ENCODE data around the gene FAM110A.
A peak's percentile ranks its signal among the peaks of the same experiment; 100 is the strongest.
"Not testable (repeated sequence)": the region's sequence is repeated elsewhere in the genome, so short reads cannot be mapped to it uniquely, and the experiment has no call there.

The FAM110A gene

GRCh38 chr20:843912-844311 lies 10.4 kb downstream of the FAM110A start:
- CTCF ChIA-PET = interaction anchor here (1.4 to 2.1 kb wide), 2 partner anchors 11 to 41 kb away, joined by 3 to 13 read pairs; partner anchors contain the start of gene FAM110A
- Mint-ChIP-seq H3K36me3 (peaks cover 50% of the 10 kb centered on the region), H3K9me3 (no peaks in the 10 kb centered on the region), H3K4me1 (peaks cover 72% of the 10 kb centered on the region), H3K27ac (peak overlapping the region; percentile 77), H3K27me3 (no peaks in the 10 kb centered on the region), H3K4me3 (no peak overlapping the region)
- no peak for DNase-seq

GRCh38 chr20:844473-845225 lies 11.1 kb downstream of the FAM110A start:
- no peaks in the 10 kb centered on the region for H3K27me3 Mint-ChIP-seq
- peak overlapping the region; percentile 77 for H3K27ac Mint-ChIP-seq
- no peaks in the 10 kb centered on the region for H3K9me3 Mint-ChIP-seq
- CTCF ChIA-PET = interaction anchor here (1.4 to 2.1 kb wide), 2 partner anchors 12 to 40 kb away, joined by 3 to 13 read pairs; partner anchors contain the start of gene FAM110A
- H3K4me3 Mint-ChIP-seq = peak overlapping the region; percentile 97
- H3K4me1 Mint-ChIP-seq = peaks cover 70% of the 10 kb centered on the region
- H3K36me3 Mint-ChIP-seq = peaks cover 45% of the 10 kb centered on the region
- DNase-seq = peak; percentile 96

GRCh38 chr20:845226-845868 lies 11.8 kb downstream of the FAM110A start:
- Mint-ChIP-seq H3K4me1 (peaks cover 73% of the 10 kb centered on the region), H3K36me3 (peaks cover 46% of the 10 kb centered on the region), H3K27me3 (no peaks in the 10 kb centered on the region), H3K4me3 (peak overlapping the region; percentile 97), H3K9me3 (peaks cover 1% of the 10 kb centered on the region), H3K27ac (peak overlapping the region; percentile 96)
- peak; percentile 37 for DNase-seq
- CTCF ChIA-PET = no interaction called here

GRCh38 chr20:845941-846893 lies 12.7 kb downstream of the FAM110A start:
- peak; percentile 45 for DNase-seq
- no peaks in the 10 kb centered on the region for H3K27me3 Mint-ChIP-seq
- CTCF ChIA-PET = no interaction called here
- H3K4me3 Mint-ChIP-seq = peak overlapping the region; percentile 97
- H3K36me3 Mint-ChIP-seq = peaks cover 49% of the 10 kb centered on the region
- peak overlapping the region; percentile 96 for H3K27ac Mint-ChIP-seq
- peaks cover 8% of the 10 kb centered on the region for H3K9me3 Mint-ChIP-seq
- H3K4me1 Mint-ChIP-seq = peaks cover 75% of the 10 kb centered on the region

GRCh38 chr20:846894-847278 lies 13.4 kb downstream of the FAM110A start:
- H3K9me3 Mint-ChIP-seq = peaks cover 8% of the 10 kb centered on the region
- H3K27me3 Mint-ChIP-seq = no peaks in the 10 kb centered on the region
- peak overlapping the region; percentile 97 for H3K4me3 Mint-ChIP-seq
- CTCF ChIA-PET = no interaction called here
- peaks cover 79% of the 10 kb centered on the region for H3K4me1 Mint-ChIP-seq
- DNase-seq = peak; percentile 84
- H3K36me3 Mint-ChIP-seq = peaks cover 54% of the 10 kb centered on the region
- peak overlapping the region; percentile 96 for H3K27ac Mint-ChIP-seq

GRCh38 chr20:848193-848592 lies 14.7 kb downstream of the FAM110A start:
- no peak for DNase-seq
- Mint-ChIP-seq H3K27ac (peak overlapping the region; percentile 96), H3K4me3 (peak overlapping the region; percentile 97), H3K9me3 (peaks cover 9% of the 10 kb centered on the region), H3K27me3 (no peaks in the 10 kb centered on the region), H3K36me3 (peaks cover 62% of the 10 kb centered on the region), H3K4me1 (peaks cover 82% of the 10 kb centered on the region)
- CTCF ChIA-PET = no interaction called here

- H3K9me3 Mint-ChIP-seq = peaks cover 11% of the 10 kb centered on the region
- peaks cover 66% of the 10 kb centered on the region for H3K36me3 Mint-ChIP-seq
- DNase-seq, H3K27me3 Mint-ChIP-seq, H3K4me3 Mint-ChIP-seq: not testable (repeated sequence)
- peaks cover 85% of the 10 kb centered on the region for H3K4me1 Mint-ChIP-seq
- H3K27ac Mint-ChIP-seq = peak overlapping the region; percentile 43
- CTCF ChIA-PET = interaction anchor here (1.0 kb wide), 1 partner anchor 17 kb away, joined by 3 read pairs; no protein-coding TSS in a partner anchor
Observed at GRCh38 chr20:848731-849130, 15.2 kb downstream of the FAM110A start.

GRCh38 chr20:853406-853996 lies 20.0 kb downstream of the FAM110A start:
- no peaks in the 10 kb centered on the region for H3K27me3 Mint-ChIP-seq
- H3K9me3 Mint-ChIP-seq = peaks cover 11% of the 10 kb centered on the region
- no peak for DNase-seq
- CTCF ChIA-PET = no interaction called here
- H3K4me3 Mint-ChIP-seq = no peak overlapping the region
- H3K36me3 Mint-ChIP-seq = peaks cover 55% of the 10 kb centered on the region
- peaks cover 96% of the 10 kb centered on the region for H3K4me1 Mint-ChIP-seq
- peak overlapping the region; percentile 75 for H3K27ac Mint-ChIP-seq

GRCh38 chr20:854601-855000 lies 21.1 kb downstream of the FAM110A start:
- Mint-ChIP-seq H3K4me3 (no peak overlapping the region), H3K4me1 (peaks cover 99% of the 10 kb centered on the region), H3K36me3 (peaks cover 50% of the 10 kb centered on the region), H3K9me3 (peaks cover 11% of the 10 kb centered on the region), H3K27ac (peak overlapping the region; percentile 88), H3K27me3 (no peaks in the 10 kb centered on the region)
- DNase-seq = no peak
- CTCF ChIA-PET = no interaction called here

- peaks cover 43% of the 10 kb centered on the region for H3K36me3 Mint-ChIP-seq
- H3K27ac Mint-ChIP-seq = peak overlapping the region; percentile 88
- no peaks in the 10 kb centered on the region for H3K27me3 Mint-ChIP-seq
- no peak for DNase-seq
- H3K4me3 Mint-ChIP-seq = peak overlapping the region; percentile 45
- peaks cover 100% of the 10 kb centered on the region for H3K4me1 Mint-ChIP-seq
- peaks cover 8% of the 10 kb centered on the region for H3K9me3 Mint-ChIP-seq
- CTCF ChIA-PET = interaction anchor here (1.3 kb wide), 1 partner anchor 40 kb away, joined by 3 read pairs; no protein-coding TSS in a partner anchor
Observed at GRCh38 chr20:855466-856360, 22.2 kb downstream of the FAM110A start.

- peak overlapping the region; percentile 88 for H3K27ac Mint-ChIP-seq
- peaks cover 4% of the 10 kb centered on the region for H3K9me3 Mint-ChIP-seq
- peaks cover 99% of the 10 kb centered on the region for H3K4me1 Mint-ChIP-seq
- no peaks in the 10 kb centered on the region for H3K27me3 Mint-ChIP-seq
- peak overlapping the region; percentile 45 for H3K4me3 Mint-ChIP-seq
- peak; percentile 74 for DNase-seq
- CTCF ChIA-PET = interaction anchor here (1.3 kb wide), 1 partner anchor 40 kb away, joined by 3 read pairs; no protein-coding TSS in a partner anchor
- peaks cover 41% of the 10 kb centered on the region for H3K36me3 Mint-ChIP-seq
Observed at GRCh38 chr20:856361-856775, 22.9 kb downstream of the FAM110A start.

- no peak overlapping the region for H3K4me3 Mint-ChIP-seq
- CTCF ChIA-PET = no interaction called here
- peaks cover 87% of the 10 kb centered on the region for H3K4me1 Mint-ChIP-seq
- peaks cover 27% of the 10 kb centered on the region for H3K36me3 Mint-ChIP-seq
- no peak for DNase-seq
- peak overlapping the region; percentile 81 for H3K27ac Mint-ChIP-seq
- H3K27me3 Mint-ChIP-seq = no peaks in the 10 kb centered on the region
- peaks cover 4% of the 10 kb centered on the region for H3K9me3 Mint-ChIP-seq
Observed at GRCh38 chr20:858011-858410, 24.5 kb downstream of the FAM110A start.
